Kidney (tissue), 14 donors: ENCODE results near the gene CARNS1. TPM values are rescaled to one million over a fixed set of nuclear protein-coding genes. Genes with fewer than 3 reads are reported as not detected.

Experiments
- DNase-seq, 5 donors: peaks; one replicate each; pipeline ENCODE4 v3.0.0-alpha.2; 2013 to 2020
- FAIRE-seq: peaks from 2 replicates; lab custom pipeline; 2012; peaks lifted over from hg19 to GRCh38; lab: Jason Lieb, UNC
- H3K27ac ChIP-seq, 2 donors: one replicate each; pipeline ENCODE4 v1.7.0; 2013; ENCODE audit warnings: low read depth in 2 of 2, low read length in 2 of 2, inconsistent platforms in 1 of 2
- H3K27me3 ChIP-seq: one replicate; pipeline ENCODE4 v1.7.1; 2013; ENCODE audit warnings: low read length, inconsistent platforms; ENCODE audit not compliant: control insufficient read depth, insufficient read depth
- H3K36me3 ChIP-seq, 3 donors: one replicate each; pipeline versions ENCODE4 v1.7.0 to v1.7.1; 2013; ENCODE audit warnings: low read length in 3 of 3, control low read depth in 1 of 3, inconsistent platforms in 1 of 3; ENCODE audit not compliant: insufficient read depth in 3 of 3, control insufficient read depth in 2 of 3
- H3K4me1 ChIP-seq, 3 donors: one replicate each; pipeline versions ENCODE4 v1.7.0 to v1.7.1; 2013; ENCODE audit warnings: low read length in 3 of 3, inconsistent platforms in 1 of 3, low read depth in 1 of 3; ENCODE audit not compliant: control insufficient read depth in 2 of 3, insufficient read depth in 2 of 3
- H3K4me3 ChIP-seq, 3 donors: one replicate each; pipeline versions ENCODE4 v1.7.0 to v1.8.1; 2013; ENCODE audit warnings: low read length in 3 of 3, control low read depth in 1 of 3, inconsistent platforms in 1 of 3
- H3K9ac ChIP-seq, 3 donors: one replicate each; pipeline versions ENCODE4 v1.7.0 to v1.7.1; 2013; ENCODE audit warnings: low read length in 3 of 3, control low read depth in 1 of 3, inconsistent platforms in 1 of 3
- H3K9me3 ChIP-seq, 3 donors: one replicate each; pipeline versions ENCODE4 v1.7.0 to v1.7.1; 2013; ENCODE audit warnings: low read length in 3 of 3, control low read depth in 1 of 3, inconsistent platforms in 1 of 3; ENCODE audit not compliant: control insufficient read depth in 2 of 3, insufficient read depth in 1 of 3
- intact Hi-C: fragments of 100-400 bp; cut with DNase I; formaldehyde crosslinking; loops from one replicate; pipeline ENCODE4 v1.11.1; 2022
- polyA plus RNA-seq: library from polyadenylated mRNA; stranded (reverse); fragments of 350-450 nt; fragmentation: Illumina TruSeq; extraction: RNeasy Lipid Tissue Mini Kit (QIAGEN cat#74804); gene quantifications from one replicate; pipeline ENCODE4 v1.2.3, GENCODE V29; 2014; ENCODE audit warnings: low read depth, low replicate concordance; ENCODE audit not compliant: insufficient read depth
- total RNA-seq: library from RNA; stranded (reverse); fragmentation: NEBNext Ultra II Directional; extraction: Animal tissue kit (Norgen Biotek cat#: 25700); gene quantifications from one replicate; pipeline ENCODE4 v1.2.1, GENCODE V29; 2021
- TF ChIP-seq, protein P1 (sequence below): IDR thresholded peaks from 3 replicates; pipeline ENCODE4 v1.5.1; 2012; ENCODE audit warnings: mild to moderate bottlenecking, moderate library complexity, borderline replicate concordance; ENCODE audit not compliant: insufficient read depth; ENCODE audit errors: extremely low read depth
- donor health status: control.
- donor health status: control.
- donor health status: control.
- donor health status: control.
- donor health status: control.
- donor health status: DM: yes; HTN: yes; CAD: no.
- donor health status: Normal renal cell carcinoma (clear cell type).

CARNS1 gene
- total and polyA plus RNA-seq, 2 donors from 2014 or later: 0.80 to 1.7 TPM

- TF ChIP-seq, protein P1, sequence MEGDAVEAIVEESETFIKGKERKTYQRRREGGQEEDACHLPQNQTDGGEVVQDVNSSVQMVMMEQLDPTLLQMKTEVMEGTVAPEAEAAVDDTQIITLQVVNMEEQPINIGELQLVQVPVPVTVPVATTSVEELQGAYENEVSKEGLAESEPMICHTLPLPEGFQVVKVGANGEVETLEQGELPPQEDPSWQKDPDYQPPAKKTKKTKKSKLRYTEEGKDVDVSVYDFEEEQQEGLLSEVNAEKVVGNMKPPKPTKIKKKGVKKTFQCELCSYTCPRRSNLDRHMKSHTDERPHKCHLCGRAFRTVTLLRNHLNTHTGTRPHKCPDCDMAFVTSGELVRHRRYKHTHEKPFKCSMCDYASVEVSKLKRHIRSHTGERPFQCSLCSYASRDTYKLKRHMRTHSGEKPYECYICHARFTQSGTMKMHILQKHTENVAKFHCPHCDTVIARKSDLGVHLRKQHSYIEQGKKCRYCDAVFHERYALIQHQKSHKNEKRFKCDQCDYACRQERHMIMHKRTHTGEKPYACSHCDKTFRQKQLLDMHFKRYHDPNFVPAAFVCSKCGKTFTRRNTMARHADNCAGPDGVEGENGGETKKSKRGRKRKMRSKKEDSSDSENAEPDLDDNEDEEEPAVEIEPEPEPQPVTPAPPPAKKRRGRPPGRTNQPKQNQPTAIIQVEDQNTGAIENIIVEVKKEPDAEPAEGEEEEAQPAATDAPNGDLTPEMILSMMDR: no peak
- no peaks in the 10 kb centered on the region for H3K27me3 ChIP-seq
- DNase-seq (no peak), FAIRE-seq (no peak)
- H3K27ac ChIP-seq: no peak overlapping the region
- no peaks in the 10 kb centered on the region for H3K9me3 ChIP-seq
- intact Hi-C loops: no loop called here
- no peak overlapping the region for H3K4me3 ChIP-seq
- H3K36me3 ChIP-seq: no peaks in the 10 kb centered on the region
- peaks cover 0 to 9% (median 5%) of the 10 kb centered on the region in 3 donors for H3K4me1 ChIP-seq
- no peak overlapping the region for H3K9ac ChIP-seq
Observed at GRCh38 chr11:67405196-67405567, 10.3 kb upstream of the CARNS1 start.

- no peaks in the 10 kb centered on the region for H3K36me3 ChIP-seq
- no peak overlapping the region for H3K27ac ChIP-seq
- intact Hi-C loops: no loop called here
- H3K9me3 ChIP-seq: no peaks in the 10 kb centered on the region
- DNase-seq (no peak), FAIRE-seq (no peak)
- TF ChIP-seq, protein P1: no peak
- no peaks in the 10 kb centered on the region for H3K27me3 ChIP-seq
- no peak overlapping the region for H3K9ac ChIP-seq
- peaks cover 0 to 3% (median 2%) of the 10 kb centered on the region in 3 donors for H3K4me1 ChIP-seq
- H3K4me3 ChIP-seq: no peak overlapping the region
Observed at GRCh38 chr11:67405688-67406339, 9.7 kb upstream of the CARNS1 start.

GRCh38 chr11:67406420-67406968 lies 9.0 kb upstream of the CARNS1 start:
- H3K27ac ChIP-seq: no peak overlapping the region
- FAIRE-seq (no peak), DNase-seq (peak in 1 of 5 donors; percentile 78)
- TF ChIP-seq, protein P1: no peak
- H3K36me3 ChIP-seq: no peaks in the 10 kb centered on the region
- intact Hi-C loops: no loop called here
- H3K9me3 ChIP-seq: no peaks in the 10 kb centered on the region
- no peaks in the 10 kb centered on the region for H3K27me3 ChIP-seq
- H3K4me3 ChIP-seq: no peak overlapping the region
- peaks cover 0 to 3% (median 0%) of the 10 kb centered on the region in 3 donors for H3K4me1 ChIP-seq
- H3K9ac ChIP-seq: no peak overlapping the region
